ENCODE data around the gene ZCCHC24.

ZCCHC24 gene

DNA sequence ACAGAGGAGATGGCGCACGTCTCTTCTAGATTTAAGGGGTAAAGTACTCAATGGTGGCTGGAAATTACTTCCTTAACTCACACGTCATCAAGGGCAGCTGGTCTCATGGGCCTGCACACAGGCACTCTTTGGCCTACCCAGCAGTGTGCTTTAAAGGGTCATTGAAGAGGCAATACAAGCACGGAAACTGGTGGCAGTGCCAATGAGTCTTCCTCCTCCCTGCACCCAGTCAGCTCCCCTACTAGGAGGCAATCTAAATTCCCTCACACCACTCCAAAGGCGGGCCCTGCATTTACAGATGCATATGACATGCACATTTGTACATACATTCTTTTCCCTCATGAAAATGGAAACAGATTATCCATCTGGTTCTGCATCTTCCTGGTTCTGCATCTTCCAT is 50.8 kb downstream of the ZCCHC24 start:
- DNase-seq: no peak

DNA sequence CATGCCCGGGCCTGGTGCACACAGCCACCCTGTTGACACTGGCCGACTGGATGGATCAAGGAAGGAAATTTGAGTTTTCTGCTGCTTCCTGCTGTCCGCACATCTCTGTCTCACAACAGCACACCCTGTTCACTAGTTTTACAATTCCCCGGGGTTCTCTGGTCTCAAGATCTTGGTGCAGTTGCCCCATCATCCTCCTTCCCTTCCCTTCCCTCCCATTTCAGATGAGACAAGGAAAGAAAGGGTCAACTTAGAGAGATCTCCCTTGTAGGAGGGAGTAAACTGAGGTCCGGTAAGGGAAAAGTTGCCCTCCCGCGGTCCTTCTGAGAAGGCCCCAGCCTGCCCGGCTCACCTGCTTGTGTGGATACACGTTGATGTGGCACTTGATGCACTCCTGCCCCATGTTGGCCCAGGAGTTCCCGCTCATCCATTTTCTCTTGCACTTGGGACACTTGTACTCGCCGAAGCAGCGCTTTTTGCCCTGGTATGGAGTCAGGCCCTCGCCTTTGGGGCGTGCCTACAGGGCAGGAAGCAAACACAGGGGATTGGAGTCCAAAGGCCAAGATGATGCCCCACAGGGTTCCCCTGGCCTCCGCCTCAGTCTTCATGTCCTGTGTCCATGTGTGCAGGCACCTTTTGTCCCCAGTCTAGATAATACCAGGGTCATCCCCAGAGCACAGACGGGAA is 51.4 kb downstream of the ZCCHC24 start:
- DNase-seq: no peak

DNA sequence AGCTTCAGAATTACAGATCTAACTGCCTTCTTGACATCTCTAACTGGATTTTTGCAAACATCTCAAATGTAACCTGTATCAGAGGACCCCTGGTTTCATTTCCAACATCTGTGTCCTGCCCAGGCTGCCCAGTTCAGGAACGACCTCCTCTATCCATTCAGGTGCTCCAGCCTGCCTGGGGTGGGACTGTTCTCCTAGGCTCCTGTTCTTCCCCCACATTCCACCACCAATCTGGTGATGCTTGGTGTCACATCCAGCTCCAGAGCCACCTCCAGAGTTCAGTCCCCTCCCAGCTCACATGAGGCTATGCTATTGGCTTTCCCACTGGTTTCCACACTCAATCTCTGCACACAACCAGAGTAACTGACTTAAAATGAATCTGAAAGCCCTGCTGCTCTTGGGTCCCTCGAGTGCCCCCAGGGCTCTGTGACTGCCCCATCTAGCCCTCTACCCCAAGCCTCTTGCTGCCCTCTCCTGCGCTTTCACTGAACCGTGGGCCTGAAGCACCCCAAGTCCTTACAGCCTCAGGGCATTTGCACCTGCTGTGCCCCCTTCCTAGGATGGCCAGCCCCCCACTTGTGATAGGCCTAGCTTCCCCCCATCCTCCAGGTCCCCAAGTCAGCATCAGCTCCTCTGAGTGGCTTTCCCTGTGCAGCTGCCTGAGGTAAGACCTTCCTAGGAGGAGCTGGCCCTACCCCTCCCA is 52.1 kb downstream of the ZCCHC24 start:
- no peak for DNase-seq

DNA sequence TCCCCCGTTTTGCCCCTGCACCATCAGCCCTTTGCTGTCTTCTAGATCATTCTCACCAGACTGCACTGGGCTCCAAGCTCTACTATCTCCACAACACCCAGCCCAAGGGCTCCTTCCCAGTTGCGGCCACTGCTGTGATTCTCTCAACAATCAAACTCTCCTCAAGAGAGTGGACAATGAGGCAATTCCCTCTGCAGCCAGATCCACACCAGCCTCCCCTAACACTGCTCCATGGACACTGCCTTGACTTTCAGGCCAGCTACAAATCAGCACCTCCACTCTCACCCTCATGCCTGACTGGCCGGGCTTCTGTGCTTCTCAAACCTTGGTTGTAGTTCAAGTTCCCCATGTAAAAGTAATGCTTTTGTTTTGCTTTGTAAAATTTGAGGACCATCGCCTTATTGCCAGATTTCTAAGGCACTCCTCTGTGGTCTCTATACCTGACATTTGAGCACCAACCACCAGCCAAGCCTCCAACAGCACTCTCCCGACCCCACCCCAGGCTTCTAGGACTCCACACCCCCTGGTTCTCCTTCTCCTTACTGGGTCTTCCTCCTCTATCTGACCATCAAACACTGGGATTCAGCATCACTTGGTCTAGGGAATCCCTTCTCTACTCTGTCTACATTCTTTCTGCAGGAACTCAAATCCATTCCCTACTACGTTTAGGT is 52.8 kb downstream of the ZCCHC24 start:
- DNase-seq: no peak

DNA sequence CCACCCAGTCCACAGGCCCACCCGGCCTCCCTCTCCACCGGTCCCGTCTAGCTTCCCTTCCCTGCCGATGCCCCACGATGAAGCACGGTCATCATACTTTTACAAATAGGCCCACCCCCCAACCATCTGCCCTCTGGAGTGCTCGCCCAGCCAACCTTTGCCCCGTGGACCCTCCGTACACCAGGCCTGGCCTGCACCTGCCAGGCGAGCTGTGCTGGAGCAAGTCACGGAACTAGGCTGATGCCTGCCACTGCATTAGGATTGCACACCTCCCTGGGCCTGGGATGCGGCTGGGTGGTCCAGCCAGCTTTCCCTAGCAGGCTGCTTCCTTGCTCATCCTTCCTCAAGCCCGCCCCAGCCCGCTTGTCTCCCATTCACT is 53.4 kb downstream of the ZCCHC24 start:
- DNase-seq: no peak

DNA sequence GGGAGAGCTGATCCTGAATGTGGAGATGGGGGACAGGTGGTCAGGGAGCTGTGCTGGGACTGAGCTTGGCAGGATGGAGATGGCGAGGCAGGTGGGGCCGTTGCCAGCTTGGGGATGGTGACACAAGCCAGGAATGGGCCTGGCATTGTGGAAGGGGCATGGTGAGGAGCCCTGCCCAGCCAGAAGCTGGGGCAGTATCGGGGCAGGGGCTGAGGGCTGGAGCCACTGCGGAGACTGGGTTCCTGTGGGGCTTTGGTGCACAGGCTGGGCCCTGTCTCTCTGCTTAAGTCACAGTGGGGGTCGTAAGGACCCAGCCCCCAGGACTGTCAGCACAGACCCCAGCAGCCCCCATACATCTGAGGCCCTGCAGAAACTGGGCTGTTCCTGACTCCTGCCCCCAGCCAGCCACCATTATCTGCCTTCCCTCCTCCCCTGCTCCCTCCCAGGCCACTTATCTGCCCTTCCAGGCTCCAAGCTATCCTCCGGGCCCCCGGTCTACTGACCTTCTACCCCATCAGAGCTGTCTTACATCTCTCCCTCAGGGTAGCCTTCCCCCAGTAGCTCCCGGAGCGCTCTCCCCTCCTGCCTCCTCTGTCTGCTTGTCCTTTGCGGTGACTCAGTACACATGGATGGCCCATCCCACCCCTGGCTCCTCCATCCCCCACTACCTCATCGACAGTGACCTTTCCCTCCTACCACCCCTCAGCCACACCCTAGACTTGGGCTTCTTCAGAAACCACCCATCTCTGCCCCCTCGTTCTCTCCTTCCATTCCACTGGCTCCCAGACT is 54.0 kb downstream of the ZCCHC24 start:
- no peak for DNase-seq

DNA sequence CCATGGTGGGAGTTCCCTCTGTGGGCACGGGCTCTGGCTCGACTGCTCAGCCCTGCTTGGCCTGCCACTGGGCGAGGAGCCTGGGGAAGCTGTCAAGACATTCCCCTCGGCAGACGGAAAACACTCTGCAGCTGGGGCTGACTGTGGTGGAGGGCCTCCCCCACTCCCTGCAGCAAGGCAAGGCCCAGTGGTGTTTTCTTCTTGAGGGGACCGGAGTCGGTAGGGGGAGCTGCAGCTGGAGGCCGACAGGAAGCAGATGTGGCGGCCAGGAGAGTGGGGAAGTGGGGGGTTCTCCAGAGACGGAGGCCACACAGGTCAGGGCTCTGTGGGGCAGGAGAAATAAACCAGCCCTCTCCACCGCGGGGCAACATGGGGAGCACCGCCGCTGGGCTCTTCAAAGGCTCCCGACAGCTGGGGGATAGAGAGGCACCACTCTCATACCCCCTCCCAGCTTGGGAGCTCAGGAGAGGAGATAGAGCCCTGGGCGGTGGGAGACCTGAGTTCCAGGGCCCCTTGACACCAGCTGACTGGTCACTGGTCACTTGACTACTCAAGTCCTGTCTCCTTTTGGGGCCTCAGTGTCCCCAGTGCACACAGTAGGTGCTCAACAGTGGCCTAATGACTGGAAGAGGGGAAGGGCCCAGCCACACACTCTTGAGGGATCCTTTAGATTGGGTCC is 54.7 kb downstream of the ZCCHC24 start:
- DNase-seq: no peak

DNA sequence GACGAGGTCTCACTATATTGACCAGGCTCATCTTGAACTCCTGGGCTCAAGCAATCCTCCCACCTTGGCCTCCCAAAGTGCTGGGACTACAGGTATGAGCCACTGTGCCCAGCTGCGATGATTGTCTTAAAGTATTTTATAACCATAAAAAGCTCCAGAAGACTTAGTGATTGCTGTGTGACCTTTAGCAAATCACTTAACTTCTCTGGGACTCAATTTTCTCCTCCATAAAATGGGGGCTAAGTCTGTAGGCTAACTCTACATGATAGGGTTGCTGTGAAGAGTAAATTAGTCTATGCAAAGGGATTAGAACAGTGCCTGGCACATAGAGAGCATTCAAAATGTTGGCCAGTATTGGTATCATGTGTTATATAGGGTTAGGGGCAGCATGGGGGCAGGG is 55.4 kb downstream of the ZCCHC24 start:
- DNase-seq: no peak

DNA sequence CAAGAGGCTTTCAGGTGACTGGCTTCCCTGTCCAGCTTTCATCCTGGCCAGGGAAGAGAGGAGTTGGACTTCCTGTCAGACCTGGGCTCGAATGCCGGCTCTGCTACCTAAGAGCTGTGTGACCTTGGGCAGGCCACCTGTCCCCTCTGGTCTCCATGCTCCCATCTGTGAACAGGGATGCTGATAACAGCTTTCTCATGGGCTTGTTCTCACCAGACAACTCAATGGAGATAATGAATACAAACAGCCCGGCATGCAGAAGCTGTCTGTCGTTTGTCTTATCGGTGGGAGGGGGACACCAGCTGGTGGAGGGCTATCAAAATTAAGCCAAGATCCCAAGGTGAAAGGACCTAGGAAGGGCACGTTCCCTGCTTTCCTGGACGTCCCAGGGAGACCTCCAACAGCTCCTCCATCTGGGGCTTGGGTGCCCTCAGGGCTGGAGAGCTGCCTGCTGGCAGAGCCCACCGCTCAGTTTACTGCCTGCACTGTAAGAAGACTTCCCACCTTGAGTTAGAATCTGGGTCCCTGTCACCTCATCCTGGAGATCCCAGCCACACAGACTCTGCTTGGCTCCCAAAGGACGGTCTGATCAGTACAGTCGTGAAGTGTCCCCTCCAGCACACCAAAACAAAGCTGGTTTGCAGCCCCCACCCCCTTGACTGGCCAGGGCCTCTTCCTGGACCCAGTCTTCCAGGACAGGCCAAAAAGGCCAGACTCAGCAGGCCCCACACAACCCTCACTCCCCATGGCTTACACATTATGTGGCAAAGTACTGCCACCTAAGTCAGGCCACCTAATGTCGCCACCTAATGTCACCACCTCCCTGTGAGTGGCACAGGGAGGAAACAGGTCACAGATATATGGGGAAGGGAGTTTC is 57.2 kb downstream of the ZCCHC24 start:
- DNase-seq: no peak

DNA sequence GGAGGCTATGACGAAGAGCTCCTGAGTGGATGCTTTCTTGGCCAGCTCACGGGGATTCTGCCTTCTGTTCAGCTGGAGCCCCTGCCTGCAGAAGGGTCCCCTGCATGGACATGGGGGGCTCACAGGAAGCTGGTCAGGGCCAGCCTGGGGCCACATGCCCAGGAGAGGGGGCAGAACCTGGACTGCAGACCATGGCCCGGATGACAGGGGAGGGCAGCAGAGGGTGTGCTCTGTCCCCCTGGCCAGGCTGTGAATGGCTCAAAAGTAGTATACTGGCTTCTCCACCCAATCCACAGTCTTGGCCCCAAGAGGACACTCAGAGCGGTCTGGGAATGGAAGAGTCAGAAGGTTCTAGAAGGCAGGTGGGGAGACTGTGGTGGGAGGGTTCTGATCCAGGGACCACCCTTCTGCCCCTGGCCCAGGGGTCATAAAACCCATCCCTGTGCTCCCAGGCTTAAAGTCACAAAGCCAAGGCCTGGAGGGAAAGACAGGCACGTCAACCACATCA is 57.9 kb downstream of the ZCCHC24 start:
- no peak for DNase-seq

DNA sequence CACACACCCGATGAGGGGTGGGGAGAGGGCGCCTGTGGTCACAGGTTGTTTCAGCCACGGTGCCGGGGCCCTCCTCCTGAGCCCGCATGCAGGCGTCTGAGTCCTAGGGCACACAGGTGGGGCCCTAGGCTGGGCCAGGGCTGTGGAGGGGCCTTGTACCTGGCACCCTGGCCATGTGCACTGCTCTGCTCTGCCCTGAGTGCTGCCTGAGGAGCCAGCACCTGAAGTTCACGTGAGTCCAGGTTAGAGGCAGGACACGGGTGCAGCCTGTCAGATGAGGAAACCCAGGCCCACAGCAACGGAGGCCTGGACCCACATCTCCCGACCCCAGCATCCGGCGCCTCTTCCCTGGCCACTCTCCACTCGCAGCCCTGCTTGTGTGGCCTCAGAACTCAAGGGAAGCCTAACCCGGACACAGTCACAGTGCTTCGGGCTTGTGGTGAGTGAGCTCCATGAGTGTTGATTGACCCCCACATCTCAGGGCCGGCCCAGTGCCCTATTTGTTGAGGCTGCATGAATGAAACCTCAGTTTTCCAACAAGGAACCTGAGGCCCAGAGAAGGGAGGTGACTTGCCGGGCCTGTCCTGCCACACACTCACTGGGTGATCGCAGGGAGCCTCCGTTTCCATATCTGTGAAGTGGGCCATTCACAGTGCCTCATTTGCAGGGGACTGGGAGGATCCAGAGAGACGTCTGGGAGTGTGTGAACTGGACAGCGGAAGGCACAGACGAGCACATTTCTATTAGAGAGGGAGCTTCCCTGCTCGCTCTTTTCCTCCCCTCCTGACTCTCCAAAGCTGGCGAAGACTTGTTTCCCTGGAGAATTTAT is 58.6 kb downstream of the ZCCHC24 start:
- no peak for DNase-seq

DNA sequence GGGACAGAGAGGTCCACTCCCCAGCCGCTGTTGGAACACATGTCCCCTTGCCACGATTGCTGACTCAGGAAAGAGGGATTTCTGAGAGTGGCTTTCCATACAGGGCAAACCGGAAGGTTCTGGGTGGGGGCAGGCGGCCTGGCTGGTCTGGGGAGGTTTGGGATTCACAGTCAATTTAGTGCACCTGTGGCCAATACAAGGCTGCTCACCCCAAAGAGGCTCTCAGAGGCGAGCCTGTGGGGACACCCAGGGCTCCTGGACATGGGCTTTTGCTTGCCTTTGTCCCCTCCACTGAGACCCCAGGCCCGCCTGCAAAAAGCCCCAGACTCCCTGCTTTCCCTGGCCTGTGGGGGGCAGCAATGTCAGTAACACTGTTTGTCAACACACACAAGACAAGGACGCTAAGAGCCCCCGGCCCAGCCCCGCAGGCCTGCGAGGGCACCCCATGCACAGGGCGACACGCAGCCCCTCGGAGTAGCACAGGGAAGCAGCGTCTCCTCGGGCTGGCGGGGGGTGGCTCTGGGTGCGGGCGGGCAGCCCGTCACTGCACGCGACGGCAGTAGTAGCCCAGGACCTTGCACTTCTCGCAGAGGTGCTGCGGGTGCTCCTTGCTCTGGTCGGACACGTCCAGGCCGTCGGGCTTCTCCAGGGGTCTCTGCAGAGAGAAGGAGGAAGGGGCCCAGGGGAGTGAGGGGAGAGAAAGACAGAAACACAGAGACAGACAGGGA is 59.5 kb downstream of the ZCCHC24 start:
- no peak for DNase-seq

DNA sequence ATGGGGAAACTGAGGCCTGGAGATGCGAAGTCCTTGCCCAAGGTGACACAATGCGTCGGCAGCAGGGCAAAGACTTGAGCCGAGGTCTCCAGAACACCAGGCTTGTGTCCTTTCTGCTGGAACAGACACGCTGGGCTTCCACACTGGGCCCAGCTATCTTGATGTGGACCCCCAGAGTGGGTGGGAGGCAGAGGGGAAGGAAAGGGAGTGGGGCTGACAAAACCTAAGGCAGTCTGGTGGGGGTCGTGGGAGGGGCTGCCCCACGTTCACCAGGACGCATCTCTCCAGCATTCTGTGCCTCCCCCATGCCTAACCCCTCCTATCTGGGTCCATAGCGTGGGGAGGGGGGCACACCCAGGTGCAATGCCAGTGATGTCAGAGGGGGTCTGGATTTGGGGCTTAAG is 60.0 kb downstream of the ZCCHC24 start:
- DNase-seq: no peak

DNA sequence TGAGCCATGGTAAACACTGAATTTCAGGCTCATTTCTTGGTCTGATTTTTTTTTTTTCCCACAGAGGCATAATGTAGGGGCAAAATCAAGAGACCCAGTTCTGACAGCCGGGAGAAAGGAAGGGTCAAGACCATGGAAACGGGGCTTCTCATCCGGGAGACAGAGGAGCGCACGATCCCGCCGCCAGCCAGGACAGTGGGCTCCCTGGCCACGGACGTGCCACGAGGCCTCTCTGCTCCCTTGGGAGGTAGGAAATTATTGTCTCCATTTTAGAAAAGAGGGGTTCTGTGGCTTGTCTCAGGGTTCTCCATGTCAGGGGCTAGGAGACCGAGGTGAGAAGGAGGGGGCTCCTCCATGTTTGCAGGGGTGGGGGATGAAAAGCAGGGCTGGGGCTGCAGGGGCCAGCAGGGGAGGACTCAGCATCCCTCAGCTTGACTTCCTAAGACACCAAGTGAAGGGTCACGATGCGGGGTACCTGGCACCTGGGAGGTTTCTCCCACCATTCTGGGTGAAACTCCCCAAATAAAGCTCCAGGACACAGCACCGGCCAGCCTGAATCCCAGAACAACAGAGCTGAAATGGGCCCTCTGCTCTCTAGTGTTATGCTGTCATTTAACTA is 60.5 kb downstream of the ZCCHC24 start:
- no peak for DNase-seq

DNA sequence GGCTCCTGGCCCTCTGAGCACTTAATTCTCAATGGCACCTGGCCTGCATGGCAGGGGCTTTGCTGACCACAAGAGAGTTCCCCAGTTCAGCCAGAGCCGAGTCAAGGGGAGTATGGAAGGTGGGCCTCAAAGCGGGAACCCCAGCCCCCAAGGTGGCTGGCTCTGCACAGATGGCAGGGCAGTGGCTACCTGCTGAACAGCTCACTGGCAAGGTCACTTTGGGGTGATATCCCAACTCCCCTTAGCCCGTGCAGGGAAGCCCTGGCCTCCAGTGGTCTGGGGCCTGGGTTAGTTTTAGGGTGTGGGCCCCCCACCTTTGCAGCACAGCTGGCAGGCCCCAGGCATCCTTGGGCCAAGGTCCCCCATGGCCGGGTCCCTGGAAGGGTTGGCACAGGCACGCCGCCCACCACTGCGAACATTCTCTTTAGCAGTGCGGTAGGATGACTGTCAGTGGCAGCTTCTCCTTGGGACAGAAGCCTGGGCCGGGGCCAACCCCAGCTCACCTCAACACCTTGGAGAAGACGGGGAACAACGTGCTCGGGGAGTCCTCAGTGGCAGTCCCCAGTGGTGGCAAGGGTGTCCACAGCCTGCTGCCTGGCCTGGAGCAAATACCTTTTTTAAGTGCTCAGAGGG is 61.3 kb downstream of the ZCCHC24 start:
- no peak for DNase-seq

DNA sequence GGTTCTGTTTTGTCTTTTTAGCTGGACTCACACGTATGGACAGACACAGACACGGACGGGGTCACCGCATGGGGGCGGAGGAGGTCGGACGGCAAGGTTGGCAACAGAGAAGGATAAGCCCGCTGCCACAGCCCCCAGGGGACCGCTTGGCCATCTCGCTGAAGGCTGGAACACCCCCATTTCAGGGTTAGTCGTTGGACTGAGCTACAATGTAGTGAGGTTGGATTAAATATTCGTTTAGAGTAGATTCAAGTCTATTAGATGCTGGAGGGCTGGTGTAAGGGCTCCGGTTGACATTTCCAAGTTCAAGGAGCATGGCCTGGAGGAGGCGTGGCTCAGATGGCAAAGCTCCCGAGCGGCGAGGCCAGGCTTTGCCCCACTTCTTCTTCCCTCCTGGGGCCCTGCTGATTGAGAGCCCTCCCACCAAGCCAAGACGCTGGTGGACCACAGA is 62.9 kb downstream of the ZCCHC24 start:
- no peak for DNase-seq

DNA sequence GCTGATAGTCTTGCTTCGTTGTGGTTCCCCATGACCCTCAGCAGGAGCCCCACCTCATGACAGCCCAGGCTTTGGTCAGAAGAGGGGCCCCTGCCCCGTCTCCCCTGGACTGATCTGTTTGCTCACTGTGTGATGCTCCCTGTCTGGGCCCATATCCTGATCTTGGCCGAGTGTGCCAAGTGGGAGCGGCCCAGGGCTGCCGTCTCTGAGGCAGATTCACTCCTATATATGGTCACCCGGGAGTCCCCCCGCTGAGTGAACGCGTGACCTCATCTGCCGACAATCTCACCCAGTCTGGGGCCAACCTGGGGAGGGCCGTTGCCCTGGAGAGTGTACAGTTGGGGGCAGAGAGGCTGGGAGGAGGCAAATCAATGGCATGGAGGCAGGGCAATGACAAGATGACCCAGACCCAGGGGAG is 63.6 kb downstream of the ZCCHC24 start:
- peak; percentile 91 for DNase-seq

DNA sequence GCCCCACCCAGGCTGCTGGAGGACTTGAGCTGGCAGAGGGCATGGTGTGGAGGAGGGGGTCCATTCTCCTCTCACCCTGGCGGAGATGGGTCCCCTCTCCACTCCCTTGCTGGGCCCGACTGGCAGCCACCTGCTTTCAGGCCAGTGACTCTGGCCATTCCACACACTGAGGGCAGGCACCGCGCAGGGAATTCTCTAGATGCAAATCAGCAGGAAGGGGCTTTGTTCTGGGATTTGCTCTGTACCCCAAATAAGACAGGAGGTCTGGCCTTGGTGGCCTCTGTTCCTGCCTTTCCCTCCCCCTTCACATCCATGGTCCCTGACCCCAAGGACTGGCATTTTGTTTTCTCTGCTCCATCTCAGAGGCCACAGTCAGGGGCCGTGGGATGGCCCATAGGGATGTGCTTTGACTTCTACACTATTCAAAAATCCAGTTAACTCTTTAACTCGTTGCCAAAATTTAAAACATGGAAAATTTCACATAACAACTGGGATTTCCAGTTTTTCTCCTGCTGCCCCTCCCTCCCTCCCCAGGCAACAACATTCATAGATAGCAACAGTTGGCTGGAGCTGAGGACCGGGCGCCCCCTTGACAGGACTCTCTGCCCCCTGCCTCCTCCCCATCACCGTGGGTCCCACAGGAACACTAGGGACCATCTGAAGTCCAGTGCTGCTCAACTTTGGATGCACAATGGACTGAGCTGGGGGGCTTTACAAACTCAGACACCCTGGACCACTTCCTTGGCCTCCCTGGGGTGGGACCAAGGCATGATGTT is 64.3 kb downstream of the ZCCHC24 start:
- DNase-seq: no peak
